WI38 (cell line): ENCODE results near the gene RER1.

ENCODE experiments used
- H3K4me3 ChIP-seq: 2 replicates; pipeline ENCODE4 v1.5.1; 2011; ENCODE audit warnings: low read depth, mild to moderate bottlenecking, control low read depth, low read length
- TF ChIP-seq, protein P1 (sequence below): IDR thresholded peaks from 2 replicates; pipeline ENCODE4 v1.5.1; 2012; ENCODE audit warnings: low read depth, mild to moderate bottlenecking, control low read depth, low read length

Gene RER1

DNA sequence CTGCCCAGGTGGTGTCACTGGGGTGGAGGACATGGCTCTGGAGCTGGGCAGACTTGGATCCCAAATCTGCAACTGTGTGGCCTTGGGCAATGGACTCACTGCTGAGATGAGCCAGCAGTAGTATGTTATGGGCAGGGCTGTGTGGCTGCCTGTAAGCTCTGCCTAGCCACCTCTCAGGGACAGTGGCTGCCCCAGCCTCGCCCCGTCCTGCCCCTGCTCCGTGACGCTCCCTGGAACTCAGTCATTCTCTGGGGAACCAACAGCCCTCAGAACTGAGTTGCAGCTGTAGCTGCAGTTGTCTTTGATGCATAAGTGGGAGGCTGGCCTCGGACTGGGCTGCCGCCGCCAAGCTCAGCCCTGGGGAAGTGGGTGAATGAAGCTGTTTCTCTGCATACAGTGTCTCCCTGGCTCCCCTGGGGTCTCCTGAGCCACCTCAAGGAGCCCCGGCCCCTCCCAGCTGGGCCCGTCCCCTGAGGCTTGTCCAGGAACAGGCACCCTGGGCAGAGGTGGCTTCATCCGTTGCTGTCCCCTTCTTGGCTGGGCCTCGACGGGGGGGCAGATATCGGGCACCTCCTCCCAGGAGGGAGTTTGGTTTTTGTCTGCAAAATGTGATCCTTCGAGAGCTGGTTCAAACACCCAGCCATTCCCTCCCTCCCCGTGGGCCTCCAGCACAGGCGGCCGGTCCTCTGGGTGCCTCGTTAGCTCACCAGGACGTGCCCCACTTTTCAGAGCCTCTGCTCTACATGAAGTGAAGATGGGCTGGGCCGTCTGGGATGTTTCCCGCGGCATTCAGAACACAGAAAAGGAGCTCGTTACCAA lies 58.2 kb downstream of the RER1 start:
- no peak overlapping the region for H3K4me3 ChIP-seq
- TF ChIP-seq, protein P1, sequence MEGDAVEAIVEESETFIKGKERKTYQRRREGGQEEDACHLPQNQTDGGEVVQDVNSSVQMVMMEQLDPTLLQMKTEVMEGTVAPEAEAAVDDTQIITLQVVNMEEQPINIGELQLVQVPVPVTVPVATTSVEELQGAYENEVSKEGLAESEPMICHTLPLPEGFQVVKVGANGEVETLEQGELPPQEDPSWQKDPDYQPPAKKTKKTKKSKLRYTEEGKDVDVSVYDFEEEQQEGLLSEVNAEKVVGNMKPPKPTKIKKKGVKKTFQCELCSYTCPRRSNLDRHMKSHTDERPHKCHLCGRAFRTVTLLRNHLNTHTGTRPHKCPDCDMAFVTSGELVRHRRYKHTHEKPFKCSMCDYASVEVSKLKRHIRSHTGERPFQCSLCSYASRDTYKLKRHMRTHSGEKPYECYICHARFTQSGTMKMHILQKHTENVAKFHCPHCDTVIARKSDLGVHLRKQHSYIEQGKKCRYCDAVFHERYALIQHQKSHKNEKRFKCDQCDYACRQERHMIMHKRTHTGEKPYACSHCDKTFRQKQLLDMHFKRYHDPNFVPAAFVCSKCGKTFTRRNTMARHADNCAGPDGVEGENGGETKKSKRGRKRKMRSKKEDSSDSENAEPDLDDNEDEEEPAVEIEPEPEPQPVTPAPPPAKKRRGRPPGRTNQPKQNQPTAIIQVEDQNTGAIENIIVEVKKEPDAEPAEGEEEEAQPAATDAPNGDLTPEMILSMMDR = no peak

DNA sequence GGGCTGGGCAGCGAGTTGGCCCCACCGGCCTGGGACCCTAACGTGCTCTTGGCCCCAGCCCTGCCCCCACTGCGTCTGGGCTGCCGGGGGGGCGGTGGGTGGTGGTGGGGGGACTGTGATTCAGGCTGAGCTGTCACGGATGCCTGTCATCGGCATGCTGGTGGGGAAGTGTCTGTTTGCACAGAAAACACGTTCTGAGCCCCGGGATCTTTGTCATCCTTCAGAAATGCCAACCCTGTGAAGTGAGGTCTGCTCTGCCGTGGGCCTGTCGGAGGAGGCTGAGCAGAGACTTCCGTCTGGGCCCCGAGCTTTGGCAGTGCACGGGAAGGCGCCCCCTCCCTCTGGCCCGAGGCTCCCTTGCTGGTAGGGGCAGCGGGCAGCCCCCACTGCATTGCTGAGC lies 60.1 kb downstream of the RER1 start:
- TF ChIP-seq, protein P1 = no peak
- no peak overlapping the region for H3K4me3 ChIP-seq

DNA sequence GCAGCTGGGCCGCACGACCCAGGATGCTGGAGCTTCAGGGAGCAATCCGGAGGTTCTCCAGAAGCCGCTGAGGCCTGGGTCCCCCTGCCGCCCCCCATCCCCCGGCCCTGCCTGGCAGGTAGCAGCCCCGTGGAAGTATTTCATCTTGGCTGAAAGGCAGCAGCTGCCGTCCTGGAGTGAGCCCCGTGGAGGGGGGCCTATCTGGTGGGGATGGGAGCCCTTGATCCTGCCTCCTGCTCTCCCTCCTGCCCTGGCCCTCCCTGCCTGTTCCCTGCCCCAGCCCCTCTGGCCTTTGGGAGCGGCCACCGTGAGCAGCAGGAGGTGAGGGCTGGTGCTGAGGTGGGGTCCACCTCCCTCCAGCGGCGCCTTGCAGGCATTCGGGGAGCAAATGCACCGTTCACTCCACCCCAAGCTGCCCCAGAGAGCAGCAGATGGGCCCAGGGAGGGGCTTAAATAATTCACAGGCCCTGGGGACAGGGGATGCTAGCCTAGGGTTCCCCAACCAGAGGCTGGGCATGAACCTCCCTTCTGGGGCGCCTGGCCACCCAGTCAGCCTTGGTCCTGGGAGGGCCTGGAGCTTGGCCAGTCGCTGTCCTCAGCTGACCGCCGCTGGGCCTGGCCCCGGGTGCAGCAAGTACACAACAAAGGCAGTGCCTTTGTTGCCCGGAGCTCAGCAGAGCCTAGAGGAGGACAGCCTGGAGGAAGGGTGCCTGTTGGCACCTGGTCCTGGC lies 60.7 kb downstream of the RER1 start:
- no peak overlapping the region for H3K4me3 ChIP-seq
- TF ChIP-seq, protein P1 = no peak

DNA sequence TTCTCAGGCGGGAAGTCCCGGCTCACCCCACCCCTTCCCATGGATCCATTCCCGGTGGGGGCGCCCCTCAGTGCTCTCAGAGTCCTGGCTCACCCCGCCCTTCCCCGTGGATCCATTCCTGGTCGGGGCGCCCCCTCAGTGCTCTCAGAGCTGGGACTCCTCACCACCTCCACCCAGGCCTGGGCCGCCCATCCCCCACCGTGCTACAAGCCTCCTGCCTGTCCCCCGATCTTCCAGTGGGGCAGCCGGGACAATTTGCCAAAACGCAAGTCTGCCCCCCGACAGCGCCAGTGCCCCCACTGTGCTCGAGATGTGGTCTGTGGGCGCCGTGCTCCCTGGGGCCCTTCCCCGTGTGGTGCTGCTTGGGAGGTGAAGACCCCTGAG lies 61.3 kb downstream of the RER1 start:
- no peak overlapping the region for H3K4me3 ChIP-seq
- TF ChIP-seq, protein P1 = no peak

DNA sequence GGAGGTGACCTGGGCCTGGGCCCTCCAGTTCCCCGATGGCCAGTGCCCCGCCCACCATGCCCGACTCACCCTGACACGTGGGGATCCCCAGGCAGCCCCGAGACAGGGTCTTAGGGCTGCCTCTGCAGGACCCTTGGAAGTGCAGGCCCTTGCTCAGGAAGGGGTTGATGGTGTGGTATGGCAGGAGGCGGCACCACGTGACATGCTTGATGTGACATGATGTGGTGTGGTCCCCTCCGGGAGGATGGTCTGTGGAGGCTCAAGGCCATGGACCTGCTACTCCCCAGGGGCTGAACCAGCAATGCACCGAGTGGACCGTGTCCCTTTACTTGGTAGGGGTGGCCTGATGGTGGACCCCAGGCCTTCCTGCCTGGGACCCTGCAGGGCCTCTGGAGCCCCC lies 62.6 kb downstream of the RER1 start:
- TF ChIP-seq, protein P1 = no peak
- no peak overlapping the region for H3K4me3 ChIP-seq
